ENCODE results near the gene CAPN13.

DNA sequence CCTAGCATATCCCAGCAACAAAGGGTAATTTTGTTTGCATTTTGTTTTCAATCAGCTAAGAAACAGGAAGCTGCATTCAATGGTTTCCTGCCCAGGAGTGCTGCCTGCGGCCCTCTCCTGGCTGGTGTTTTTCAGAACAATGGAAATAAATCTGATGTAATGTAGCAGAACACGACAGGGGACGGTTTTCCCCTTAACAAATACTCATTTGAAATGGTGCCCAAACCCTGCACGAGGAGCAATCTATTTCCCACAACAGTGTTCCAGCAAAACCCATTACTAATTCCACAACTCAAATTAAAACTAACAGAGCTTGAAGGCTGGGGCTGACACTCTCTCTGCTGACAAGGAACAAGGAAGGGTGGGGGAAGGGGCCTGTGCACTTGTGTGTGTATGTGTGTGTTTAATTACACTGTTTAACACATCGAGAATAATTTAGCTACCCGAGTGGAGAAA, 8.7 kb downstream of the CAPN13 start:
- TF ChIP-seq, protein P1, sequence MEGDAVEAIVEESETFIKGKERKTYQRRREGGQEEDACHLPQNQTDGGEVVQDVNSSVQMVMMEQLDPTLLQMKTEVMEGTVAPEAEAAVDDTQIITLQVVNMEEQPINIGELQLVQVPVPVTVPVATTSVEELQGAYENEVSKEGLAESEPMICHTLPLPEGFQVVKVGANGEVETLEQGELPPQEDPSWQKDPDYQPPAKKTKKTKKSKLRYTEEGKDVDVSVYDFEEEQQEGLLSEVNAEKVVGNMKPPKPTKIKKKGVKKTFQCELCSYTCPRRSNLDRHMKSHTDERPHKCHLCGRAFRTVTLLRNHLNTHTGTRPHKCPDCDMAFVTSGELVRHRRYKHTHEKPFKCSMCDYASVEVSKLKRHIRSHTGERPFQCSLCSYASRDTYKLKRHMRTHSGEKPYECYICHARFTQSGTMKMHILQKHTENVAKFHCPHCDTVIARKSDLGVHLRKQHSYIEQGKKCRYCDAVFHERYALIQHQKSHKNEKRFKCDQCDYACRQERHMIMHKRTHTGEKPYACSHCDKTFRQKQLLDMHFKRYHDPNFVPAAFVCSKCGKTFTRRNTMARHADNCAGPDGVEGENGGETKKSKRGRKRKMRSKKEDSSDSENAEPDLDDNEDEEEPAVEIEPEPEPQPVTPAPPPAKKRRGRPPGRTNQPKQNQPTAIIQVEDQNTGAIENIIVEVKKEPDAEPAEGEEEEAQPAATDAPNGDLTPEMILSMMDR (IDR thresholded peaks at IDR 0.05) = no peak
- TF ChIP-seq EZH2phosphoT487 (IDR thresholded peaks at IDR 0.05) (no peak), EZH2 (IDR thresholded peaks at IDR 0.05) (no peak)
